Keratinocyte (primary cell): ENCODE results near the gene EID3. TPM values are rescaled to one million over a fixed set of nuclear protein-coding genes. Genes with fewer than 3 reads are reported as not detected.

Experiments used
- DNase-seq: peaks from one replicate; pipeline ENCODE4 v3.0.0-alpha.2; 2011; ENCODE audit warnings: low read depth, missing footprints, low spot score
- FAIRE-seq: peaks from 2 replicates; lab custom pipeline; 2011; peaks lifted over from hg19 to GRCh38; lab: Jason Lieb, UNC
- H2AFZ ChIP-seq: 2 replicates; pipeline ENCODE4 v1.6.0; 2012; ENCODE audit warnings: low read length, control low read depth, inconsistent platforms; ENCODE audit not compliant: control insufficient read depth
- H3K27ac ChIP-seq: 2 replicates; pipeline ENCODE4 v1.5.1; 2011; ENCODE audit warnings: low read length; ENCODE audit not compliant: control insufficient read depth, insufficient read depth
- H3K27me3 ChIP-seq: 3 replicates; pipeline ENCODE4 v1.6.0; 2011; ENCODE audit warnings: low read length; ENCODE audit not compliant: control insufficient read depth, insufficient read depth; ENCODE audit errors: extremely low read depth
- H3K36me3 ChIP-seq, 2 experiments: 2 replicates in 1 of 2; 3 replicates in 1 of 2; pipeline ENCODE4 v1.5.1; 2011; ENCODE audit warnings: low read length in 2 of 2, mild to moderate bottlenecking in 1 of 2; ENCODE audit not compliant: control insufficient read depth in 2 of 2, insufficient read depth in 2 of 2; ENCODE audit errors: extremely low read depth in 1 of 2
- H3K4me1 ChIP-seq: 3 replicates; pipeline ENCODE4 v1.5.1; 2011; ENCODE audit warnings: low read length; ENCODE audit not compliant: control insufficient read depth, insufficient read depth; ENCODE audit errors: extremely low read depth
- H3K4me2 ChIP-seq: 3 replicates; pipeline ENCODE4 v1.6.0; 2011; ENCODE audit warnings: low read depth, low read length; ENCODE audit not compliant: control insufficient read depth, insufficient read depth; ENCODE audit errors: extremely low read depth
- H3K4me3 ChIP-seq, 3 experiments: fragments of 200-600 bp in 1 of 3; sonication (generic) in 1 of 3; 2 replicates in 2 of 3; 3 replicates in 1 of 3; pipeline ENCODE4 v1.5.1; 2011 to 2016; ENCODE audit warnings: low read length in 3 of 3, mild to moderate bottlenecking in 3 of 3, control low read depth in 2 of 3, inconsistent platforms in 1 of 3, low read depth in 1 of 3, mixed read lengths in 1 of 3, mixed run types in 1 of 3, moderate library complexity in 1 of 3; ENCODE audit not compliant: control insufficient read depth in 2 of 3, insufficient read depth in 2 of 3; ENCODE audit errors: extremely low read depth in 1 of 3
- H3K79me2 ChIP-seq: 2 replicates; pipeline ENCODE4 v1.6.0; 2012; ENCODE audit warnings: low read length; ENCODE audit not compliant: control insufficient read depth, insufficient read depth
- H3K9ac ChIP-seq: 3 replicates; pipeline ENCODE4 v1.6.0; 2011; ENCODE audit warnings: low read length; ENCODE audit not compliant: control insufficient read depth, insufficient read depth; ENCODE audit errors: extremely low read depth
- H3K9me1 ChIP-seq: 3 replicates; pipeline ENCODE4 v1.6.0; 2011; ENCODE audit warnings: low read length; ENCODE audit not compliant: control insufficient read depth, insufficient read depth; ENCODE audit errors: extremely low read depth
- H3K9me3 ChIP-seq: 2 replicates; pipeline ENCODE4 v1.5.1; 2012; ENCODE audit warnings: low read depth, low read length; ENCODE audit not compliant: control insufficient read depth
- H4K20me1 ChIP-seq: 3 replicates; pipeline ENCODE4 v1.6.0; 2011; ENCODE audit warnings: low read length; ENCODE audit not compliant: control insufficient read depth, insufficient read depth; ENCODE audit errors: extremely low read depth
- EZH2 ChIP-seq: IDR thresholded peaks from one replicate; pipeline ENCODE4 v1.6.1; 2012; ENCODE audit warnings: inconsistent platforms, mild to moderate bottlenecking, low read length, moderate library complexity
- dilution Hi-C: fragments of 300-500 bp; cut with MboI; formaldehyde crosslinking; loops from one replicate; pipeline ENCODE4 v1.7.0; 2020; ENCODE audit warnings: low sequenced_read_pairs; ENCODE audit not compliant: extremely low pct_ligation_motif_present
- polyA plus RNA-seq, 5 experiments: library from polyadenylated mRNA; depleted of rRNA in 3 of 5; stranded (reverse) in 3 of 5; stranded (forward) in 1 of 5; unstranded in 1 of 5; fragments of >200 nt; gene quantifications; 1 replicate in 1 of 5; 2 replicates in 3 of 5; 3 replicates in 1 of 5; pipeline versions ENCODE4 v1.2.1 to v1.2.3, GENCODE V29; 2011 to 2012; ENCODE audit warnings: missing spikeins in 2 of 5, low read depth in 1 of 5, low replicate concordance in 1 of 5
- TF ChIP-seq, protein P1 (sequence below), 3 experiments: IDR thresholded peaks in 1 of 3; conservative IDR thresholded peaks in 1 of 3; optimal IDR thresholded peaks in 1 of 3; 2 replicates in 2 of 3; 3 replicates in 1 of 3; pipeline versions ENCODE3 to v1.5.1; 2011; ENCODE audit warnings: low read length in 3 of 3, mild to moderate bottlenecking in 3 of 3, moderate library complexity in 2 of 3, control low read depth in 1 of 3, inconsistent platforms in 1 of 3; ENCODE audit not compliant: insufficient read depth in 2 of 3; ENCODE audit errors: extremely low read depth in 1 of 3

EID3 gene
- polyA plus RNA-seq, 1 donor (not counting 4 experiments of a cell fraction or from before 2014, with no cell fraction given), result 1.8 TPM

DNA sequence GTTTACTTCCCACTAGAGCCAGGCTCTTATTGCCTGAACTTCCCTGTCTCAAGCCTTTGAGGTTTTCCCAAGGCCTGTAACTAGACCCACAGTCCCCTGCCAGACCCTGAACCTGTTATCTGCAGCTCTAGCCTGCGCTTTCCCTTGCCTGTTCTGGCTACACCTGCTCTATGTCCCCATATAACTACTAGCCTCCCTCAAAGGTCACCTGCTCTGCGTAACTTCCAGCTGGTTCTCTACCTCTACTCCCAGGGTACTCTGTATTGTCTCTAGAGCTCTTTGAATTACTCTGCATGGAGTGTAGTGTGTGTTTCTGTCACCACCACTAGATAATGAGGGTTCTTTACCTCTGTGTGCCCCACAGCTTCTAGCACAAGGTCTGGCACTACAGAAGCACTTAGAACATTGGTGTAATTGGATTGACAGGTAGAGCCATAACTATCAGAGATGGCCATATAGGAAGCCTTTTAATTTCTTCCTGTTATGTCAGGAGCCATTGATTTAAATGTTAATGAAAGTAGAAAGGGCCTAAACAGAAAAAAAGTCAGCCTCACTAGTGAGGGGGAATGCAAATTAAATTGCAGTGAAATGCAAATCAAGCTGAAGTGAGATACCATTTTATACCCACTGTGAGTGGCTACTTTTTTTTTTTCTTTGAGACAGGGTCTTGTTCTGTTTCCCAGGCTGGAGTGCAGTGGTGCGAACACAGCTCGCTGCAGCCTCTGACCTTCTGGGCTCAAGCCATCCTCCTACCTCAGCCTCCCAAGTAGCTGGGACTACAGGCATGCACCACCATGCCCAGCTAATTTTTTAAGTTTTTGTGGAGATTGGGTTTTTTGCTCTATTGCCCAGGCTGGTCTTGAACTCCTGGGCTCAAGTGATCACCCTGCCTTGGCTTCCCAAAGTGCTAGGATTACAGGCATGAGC is 47.8 kb downstream of the EID3 start:
- Histone ChIP-seq H3K4me2 (no peak overlapping the region), H3K9me3 (no peaks in the 10 kb centered on the region), H3K27me3 (no peaks in the 10 kb centered on the region), H3K36me3 (peaks cover 23 to 28% of the 10 kb centered on the region in 2 experiments), H3K79me2 (peaks cover 5% of the 10 kb centered on the region), H3K9ac (no peak overlapping the region), H3K27ac (no peak overlapping the region), H4K20me1 (peaks cover 17% of the 10 kb centered on the region), H3K4me1 (no peaks in the 10 kb centered on the region), H2AFZ (no peak overlapping the region), H3K9me1 (no peaks in the 10 kb centered on the region), H3K4me3 (no peak overlapping the region)
- DNase-seq, result no peak
- dilution Hi-C loops, result no loop called here
- TF ChIP-seq EZH2, result no peak
- TF ChIP-seq, protein P1, sequence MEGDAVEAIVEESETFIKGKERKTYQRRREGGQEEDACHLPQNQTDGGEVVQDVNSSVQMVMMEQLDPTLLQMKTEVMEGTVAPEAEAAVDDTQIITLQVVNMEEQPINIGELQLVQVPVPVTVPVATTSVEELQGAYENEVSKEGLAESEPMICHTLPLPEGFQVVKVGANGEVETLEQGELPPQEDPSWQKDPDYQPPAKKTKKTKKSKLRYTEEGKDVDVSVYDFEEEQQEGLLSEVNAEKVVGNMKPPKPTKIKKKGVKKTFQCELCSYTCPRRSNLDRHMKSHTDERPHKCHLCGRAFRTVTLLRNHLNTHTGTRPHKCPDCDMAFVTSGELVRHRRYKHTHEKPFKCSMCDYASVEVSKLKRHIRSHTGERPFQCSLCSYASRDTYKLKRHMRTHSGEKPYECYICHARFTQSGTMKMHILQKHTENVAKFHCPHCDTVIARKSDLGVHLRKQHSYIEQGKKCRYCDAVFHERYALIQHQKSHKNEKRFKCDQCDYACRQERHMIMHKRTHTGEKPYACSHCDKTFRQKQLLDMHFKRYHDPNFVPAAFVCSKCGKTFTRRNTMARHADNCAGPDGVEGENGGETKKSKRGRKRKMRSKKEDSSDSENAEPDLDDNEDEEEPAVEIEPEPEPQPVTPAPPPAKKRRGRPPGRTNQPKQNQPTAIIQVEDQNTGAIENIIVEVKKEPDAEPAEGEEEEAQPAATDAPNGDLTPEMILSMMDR (optimal IDR thresholded peaks at IDR 0.05 in 1 of 3, IDR thresholded peaks at IDR 0.05 in 1 of 3, conservative IDR thresholded peaks at IDR 0.05 in 1 of 3; ENCODE audit: extremely low read depth in 1 of 3, insufficient read depth in 2 of 3, low read length in 3 of 3), result no peak
- FAIRE-seq, result no peak

DNA sequence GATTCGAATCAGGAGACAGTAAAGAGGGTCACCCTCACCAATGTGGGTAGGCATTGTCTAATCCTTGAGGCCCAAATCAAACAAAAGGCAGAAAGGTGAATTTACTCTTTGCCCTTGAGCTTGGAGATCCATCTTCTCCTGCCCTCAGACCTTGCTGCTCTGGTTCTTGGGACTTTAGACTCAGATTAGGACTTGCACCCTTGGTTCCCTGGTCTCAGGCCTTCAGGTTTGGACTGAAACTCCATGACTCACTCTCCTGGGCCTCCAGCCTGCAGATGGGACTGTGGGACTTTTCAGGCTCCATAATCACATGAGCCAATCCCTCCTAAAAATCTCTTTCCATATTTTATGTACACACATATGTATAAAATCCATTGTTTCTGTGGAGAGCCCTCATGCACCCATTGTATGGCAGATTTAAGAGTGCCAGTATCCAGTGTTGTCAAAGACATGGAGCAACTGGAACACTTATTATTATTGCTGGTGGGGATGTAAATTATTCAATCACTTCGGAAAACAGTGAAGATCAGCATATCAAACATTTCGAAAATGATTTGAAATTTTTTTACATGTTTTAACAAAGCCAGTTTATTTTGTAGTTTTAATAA is 48.7 kb downstream of the EID3 start:
- dilution Hi-C loops, result no loop called here
- Histone ChIP-seq H3K27me3 (no peaks in the 10 kb centered on the region), H3K36me3 (peaks cover 23 to 28% of the 10 kb centered on the region in 2 experiments), H3K9me1 (no peaks in the 10 kb centered on the region), H2AFZ (no peak overlapping the region), H3K4me1 (no peaks in the 10 kb centered on the region), H3K9ac (no peak overlapping the region), H3K79me2 (peaks cover 5% of the 10 kb centered on the region), H3K4me3 (no peak overlapping the region), H3K4me2 (no peak overlapping the region), H4K20me1 (peaks cover 17% of the 10 kb centered on the region), H3K9me3 (no peaks in the 10 kb centered on the region), H3K27ac (no peak overlapping the region)
- DNase-seq (no peak), FAIRE-seq (no peak)
- TF ChIP-seq, protein P1 (optimal IDR thresholded peaks at IDR 0.05 in 1 of 3, IDR thresholded peaks at IDR 0.05 in 1 of 3, conservative IDR thresholded peaks at IDR 0.05 in 1 of 3; ENCODE audit: extremely low read depth in 1 of 3, insufficient read depth in 2 of 3, low read length in 3 of 3), result no peak
- no peak for TF ChIP-seq EZH2
